GM10266 (cell line): Measurements from ENCODE around the gene XDH.

Source experiments
- DNase-seq: peaks from one replicate; pipeline ENCODE4 v3.0.0; 2012; ENCODE audit errors: extremely low spot score
- TF ChIP-seq, protein P1 (sequence below): IDR thresholded peaks from 2 replicates; pipeline ENCODE4 v1.5.1; 2012; ENCODE audit warnings: mild to moderate bottlenecking, low read depth; ENCODE audit not compliant: control insufficient read depth, insufficient read depth; ENCODE audit errors: missing control alignments

The XDH gene

DNA sequence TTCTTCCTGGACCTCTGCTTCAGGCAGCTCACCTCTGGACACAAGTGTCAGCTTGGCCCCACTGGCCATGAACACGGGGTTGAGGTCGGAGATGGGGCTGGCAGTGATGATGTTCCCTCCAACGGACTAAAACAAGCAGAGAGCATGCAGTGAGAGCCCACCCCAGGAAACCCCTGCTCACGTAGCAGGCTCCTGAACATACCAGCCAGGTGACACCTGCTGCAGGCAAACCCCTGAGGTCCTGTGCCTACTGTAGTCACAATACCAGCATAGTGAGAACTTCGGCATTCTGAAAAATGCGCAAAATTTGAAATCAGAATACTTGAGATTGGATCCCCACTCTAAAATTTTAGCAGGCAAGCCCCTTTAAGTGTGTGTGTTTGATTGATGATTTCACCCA, 32.9 kb downstream of the XDH start:
- DNase-seq = no peak
- TF ChIP-seq, protein P1, sequence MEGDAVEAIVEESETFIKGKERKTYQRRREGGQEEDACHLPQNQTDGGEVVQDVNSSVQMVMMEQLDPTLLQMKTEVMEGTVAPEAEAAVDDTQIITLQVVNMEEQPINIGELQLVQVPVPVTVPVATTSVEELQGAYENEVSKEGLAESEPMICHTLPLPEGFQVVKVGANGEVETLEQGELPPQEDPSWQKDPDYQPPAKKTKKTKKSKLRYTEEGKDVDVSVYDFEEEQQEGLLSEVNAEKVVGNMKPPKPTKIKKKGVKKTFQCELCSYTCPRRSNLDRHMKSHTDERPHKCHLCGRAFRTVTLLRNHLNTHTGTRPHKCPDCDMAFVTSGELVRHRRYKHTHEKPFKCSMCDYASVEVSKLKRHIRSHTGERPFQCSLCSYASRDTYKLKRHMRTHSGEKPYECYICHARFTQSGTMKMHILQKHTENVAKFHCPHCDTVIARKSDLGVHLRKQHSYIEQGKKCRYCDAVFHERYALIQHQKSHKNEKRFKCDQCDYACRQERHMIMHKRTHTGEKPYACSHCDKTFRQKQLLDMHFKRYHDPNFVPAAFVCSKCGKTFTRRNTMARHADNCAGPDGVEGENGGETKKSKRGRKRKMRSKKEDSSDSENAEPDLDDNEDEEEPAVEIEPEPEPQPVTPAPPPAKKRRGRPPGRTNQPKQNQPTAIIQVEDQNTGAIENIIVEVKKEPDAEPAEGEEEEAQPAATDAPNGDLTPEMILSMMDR = no peak

DNA sequence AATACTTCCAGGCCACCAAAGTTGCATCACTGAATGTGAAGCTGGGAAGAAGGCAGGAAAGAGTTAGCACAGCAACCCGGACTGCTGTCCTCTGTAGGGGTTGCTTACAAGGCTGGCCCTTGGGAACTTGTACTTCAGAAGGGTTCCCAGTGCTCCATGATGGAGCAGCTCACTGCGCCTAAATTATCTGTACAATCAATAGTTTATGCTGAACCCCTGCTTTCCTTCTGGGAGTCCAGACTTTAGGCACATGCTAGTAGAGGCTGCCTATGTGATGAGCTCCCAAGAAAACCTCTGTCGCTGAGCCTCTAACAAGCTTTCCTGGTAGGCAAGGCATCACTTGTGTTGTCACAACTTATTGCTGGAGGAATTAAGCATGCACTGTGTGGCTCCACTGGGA, 34.3 kb downstream of the XDH start:
- no peak for DNase-seq
- TF ChIP-seq, protein P1 = no peak

DNA sequence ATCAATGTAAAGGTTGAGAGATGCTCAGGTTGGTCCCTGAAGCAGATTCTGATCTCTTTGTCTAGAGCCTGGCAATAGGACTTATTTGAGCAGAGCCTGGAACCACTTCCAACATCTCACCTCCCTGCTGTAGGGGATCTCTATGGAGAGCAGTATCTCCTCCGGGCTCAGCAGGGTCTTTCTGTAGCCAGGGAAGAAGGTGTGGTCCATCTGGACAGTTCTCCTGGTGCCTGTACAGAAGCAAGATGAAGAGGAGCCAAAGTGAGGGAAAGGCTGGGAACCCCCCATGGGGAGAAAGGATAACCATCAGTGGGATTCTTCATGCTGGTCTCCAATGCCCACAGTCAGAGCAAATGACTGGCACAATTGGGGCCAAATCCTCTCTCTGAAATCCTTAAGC, 34.8 kb downstream of the XDH start:
- no peak for DNase-seq
- TF ChIP-seq, protein P1 = no peak

DNA sequence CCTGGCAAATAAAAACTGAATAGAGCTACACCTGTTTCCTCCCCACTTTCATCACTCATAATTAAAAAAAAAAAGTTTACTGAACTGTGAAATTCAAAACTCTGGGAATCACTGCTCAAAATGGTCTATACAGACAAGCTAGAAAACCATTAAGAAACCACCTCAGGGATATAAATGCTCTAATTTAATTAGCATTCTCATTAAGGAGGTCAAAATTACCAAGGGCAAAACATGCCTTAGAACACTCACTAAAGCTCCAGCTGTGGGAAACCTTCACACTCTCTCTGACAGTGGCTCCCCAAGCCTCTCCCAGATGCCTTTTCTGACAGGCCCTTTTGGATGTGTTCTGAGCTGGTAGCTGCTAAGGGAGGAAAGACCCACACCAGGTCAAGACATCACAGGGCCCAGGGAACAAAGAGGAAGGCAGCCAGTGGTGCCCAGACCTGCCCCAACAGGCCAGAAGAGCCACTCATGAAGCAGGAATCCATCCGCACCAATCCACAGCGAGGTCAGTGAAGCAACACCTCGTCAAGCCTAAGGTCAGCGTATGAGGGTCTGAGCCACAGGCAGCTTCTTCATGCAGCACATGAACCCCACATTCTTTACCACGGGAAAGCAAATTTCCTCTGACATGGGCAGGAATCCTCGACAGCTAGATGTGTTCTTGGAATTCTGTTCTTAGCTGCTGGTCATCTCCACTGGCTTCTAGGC, 35.6 kb downstream of the XDH start:
- no peak for DNase-seq
- TF ChIP-seq, protein P1 = no peak

DNA sequence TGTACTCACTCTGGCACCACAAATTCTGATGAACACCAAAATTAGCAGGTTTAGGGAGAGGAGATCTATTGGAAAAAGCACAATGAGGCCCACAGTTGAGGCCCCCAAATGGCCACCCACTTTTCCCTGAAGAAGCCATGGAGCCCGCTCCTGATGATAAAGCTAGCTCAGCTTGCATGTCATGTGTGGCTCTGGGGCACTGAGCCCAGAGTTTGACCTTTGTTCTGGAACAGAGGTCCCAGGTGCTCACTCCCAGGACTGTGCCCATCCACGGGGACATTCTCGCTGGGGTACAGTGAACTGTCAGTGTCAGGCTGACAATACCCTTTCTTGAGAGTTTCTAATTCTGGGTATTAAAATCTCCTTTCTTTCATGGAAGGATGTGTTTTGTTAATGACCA, 36.2 kb downstream of the XDH start:
- no peak for DNase-seq
- TF ChIP-seq, protein P1 = no peak

DNA sequence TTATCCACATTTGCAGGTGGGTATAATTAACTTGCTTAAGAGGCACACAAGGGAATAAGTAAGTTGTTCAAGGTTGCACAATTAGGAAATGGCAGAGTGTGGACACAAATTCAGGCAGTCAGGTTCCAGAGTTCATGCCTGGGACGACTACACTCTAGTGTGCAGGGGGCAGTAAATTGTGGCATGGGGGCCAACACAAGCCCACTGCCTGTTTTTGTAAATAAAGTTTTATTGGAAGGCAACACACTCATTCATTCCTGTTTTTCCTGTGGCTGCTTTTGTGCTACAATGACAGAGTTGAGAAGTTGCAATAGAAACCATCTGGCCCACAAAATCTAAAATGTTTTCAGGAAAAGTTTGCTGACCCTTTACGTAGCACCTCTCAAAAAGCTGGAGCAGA, 41.4 kb downstream of the XDH start:
- TF ChIP-seq, protein P1 = no peak
- no peak for DNase-seq

DNA sequence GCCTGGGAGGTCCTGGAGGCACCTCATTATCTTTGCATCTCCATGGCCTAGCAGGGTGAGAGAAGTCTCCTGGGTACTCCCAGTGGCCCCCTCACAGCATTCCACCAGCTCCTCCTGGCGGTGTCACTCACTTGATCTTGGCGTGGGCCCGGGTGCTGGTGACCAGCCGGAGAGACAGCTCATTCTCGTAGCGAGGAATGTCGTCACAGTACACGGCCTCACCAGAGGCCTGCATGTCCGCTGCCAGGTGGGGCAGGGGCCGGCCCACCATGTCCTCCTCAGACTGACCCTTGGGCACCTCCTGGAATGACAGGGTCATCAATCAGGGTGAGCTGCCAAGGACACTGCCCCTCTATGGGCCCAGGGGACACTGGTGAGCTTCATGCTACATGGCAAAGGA, 42.4 kb downstream of the XDH start:
- DNase-seq = no peak
- TF ChIP-seq, protein P1 = no peak
